HEK293 (cell line): ENCODE measurements around the gene C4orf50.

Source experiments
- CTCF ChIA-PET: fragments of 350-600 bp; formaldehyde crosslinking; extraction: SDS; loops from one replicate; lab custom pipeline; 2021; ENCODE audit warnings: antibody characterized with exemption; lab: Yijun Ruan, JAX
- POLR2A ChIA-PET: fragments of 300-600 bp; formaldehyde crosslinking; extraction: SDS; loops from one replicate; lab custom pipeline; 2020; ENCODE audit warnings: antibody characterized with exemption, inconsistent platforms; lab: Yijun Ruan, JAX
- H3K27ac ChIP-seq: fragments of 200-500 bp; sonication (Bioruptor generic); 2 replicates; pipeline ENCODE4 v1.5.1; 2014; ENCODE audit warnings: low read depth, low read length, control low read depth, inconsistent platforms; ENCODE audit errors: extremely low read depth
- H3K36me3 ChIP-seq, 2 experiments: fragments of 200-500 bp in 1 of 2; sonication (Bioruptor generic) in 1 of 2; 1 replicate in 1 of 2; 2 replicates in 1 of 2; pipeline ENCODE4 v1.5.1; 2014 to 2017; ENCODE audit warnings: inconsistent platforms in 2 of 2, low read length in 2 of 2; ENCODE audit not compliant: control insufficient read depth in 2 of 2, insufficient read depth in 1 of 2
- H3K4me1 ChIP-seq: fragments of 200-500 bp; sonication (Bioruptor generic); 2 replicates; pipeline ENCODE4 v1.5.1; 2014; ENCODE audit warnings: mild to moderate bottlenecking, low read length, inconsistent platforms; ENCODE audit not compliant: control insufficient read depth, insufficient read depth
- H3K4me3 ChIP-seq: 2 replicates; pipeline ENCODE4 v1.5.1; 2011; ENCODE audit warnings: low read depth, mild to moderate bottlenecking, control low read depth, low read length, moderate library complexity
- H3K9me3 ChIP-seq: fragments of 200-500 bp; sonication (Bioruptor generic); 2 replicates; pipeline ENCODE4 v1.5.1; 2014; ENCODE audit warnings: low read depth, low read length, inconsistent platforms; ENCODE audit not compliant: control insufficient read depth, insufficient read depth
- HOXA7 ChIP-seq: sonication (generic); formaldehyde crosslinking; IDR thresholded peaks from 2 replicates; pipeline ENCODE4 v1.8.1; 2022; ENCODE audit warnings: missing genetic modification reagents, borderline replicate concordance
- KLF17 ChIP-seq: fragments of 450-650 bp; formaldehyde crosslinking; IDR thresholded peaks from 2 replicates; pipeline ENCODE4 v1.5.1; 2016; ENCODE audit warnings: missing biosample characterization, missing genetic modification characterization
- MEIS1 ChIP-seq: sonication (generic); formaldehyde crosslinking; IDR thresholded peaks from 2 replicates; pipeline ENCODE4 v1.8.1; 2022; ENCODE audit warnings: missing genetic modification reagents, mild to moderate bottlenecking, borderline replicate concordance
- PRDM6 ChIP-seq: fragments of 450-650 bp; formaldehyde crosslinking; IDR thresholded peaks from 2 replicates; pipeline ENCODE4 v1.5.1; 2017; ENCODE audit warnings: missing biosample characterization, missing genetic modification characterization
- SALL2 ChIP-seq: fragments of 450-650 bp; formaldehyde crosslinking; IDR thresholded peaks from 2 replicates; pipeline ENCODE4 v1.5.0; 2017; ENCODE audit warnings: missing biosample characterization, mild to moderate bottlenecking, missing genetic modification characterization, borderline replicate concordance
- SCRT1 ChIP-seq: fragments of 450-650 bp; formaldehyde crosslinking; IDR thresholded peaks from 2 replicates; pipeline ENCODE4 v1.5.1; 2016; ENCODE audit warnings: missing biosample characterization, missing genetic modification characterization, borderline replicate concordance
- WT1 ChIP-seq: fragments of 450-650 bp; formaldehyde crosslinking; IDR thresholded peaks from 2 replicates; pipeline ENCODE4 v1.5.1; 2016; ENCODE audit warnings: missing biosample characterization, missing genetic modification characterization
- ZBTB17 ChIP-seq: fragments of 450-650 bp; formaldehyde crosslinking; IDR thresholded peaks from 2 replicates; pipeline ENCODE4 v1.5.1; 2016; ENCODE audit warnings: missing biosample characterization, missing genetic modification characterization
- ZFP37 ChIP-seq: fragments of 450-650 bp; formaldehyde crosslinking; IDR thresholded peaks from 2 replicates; pipeline ENCODE4 v1.5.1; 2016; ENCODE audit warnings: missing biosample characterization, missing genetic modification characterization
- ZFP41 ChIP-seq: fragments of 450-650 bp; formaldehyde crosslinking; IDR thresholded peaks from 2 replicates; pipeline ENCODE4 v1.5.1; 2016; ENCODE audit warnings: missing biosample characterization, missing genetic modification characterization, borderline replicate concordance
- ZNF223 ChIP-seq: fragments of 450-650 bp; formaldehyde crosslinking; IDR thresholded peaks from 2 replicates; pipeline ENCODE4 v1.5.1; 2016; ENCODE audit warnings: missing biosample characterization, missing genetic modification characterization
- ZNF274 ChIP-seq, 2 experiments: fragments of 200-500 bp in 1 of 2; fragments of 450-650 bp in 1 of 2; sonication (Bioruptor generic) in 1 of 2; formaldehyde crosslinking in 1 of 2; IDR thresholded peaks; 2 replicates each; pipeline versions ENCODE4 v1.5.1 to v1.6.1; 2014 to 2016; ENCODE audit warnings: borderline replicate concordance in 1 of 2, inconsistent platforms in 1 of 2, low read length in 1 of 2, missing biosample characterization in 1 of 2, missing genetic modification characterization in 1 of 2
- ZNF292 ChIP-seq: fragments of 450-650 bp; formaldehyde crosslinking; IDR thresholded peaks from 2 replicates; pipeline ENCODE4 v1.5.1; 2016; ENCODE audit warnings: low read depth, missing biosample characterization, missing genetic modification characterization, borderline replicate concordance
- ZNF302 ChIP-seq: fragments of 450-650 bp; formaldehyde crosslinking; IDR thresholded peaks from 2 replicates; pipeline ENCODE4 v1.5.1; 2016; ENCODE audit warnings: missing biosample characterization, missing genetic modification characterization, low read depth
- ZNF354C ChIP-seq: fragments of 450-650 bp; formaldehyde crosslinking; IDR thresholded peaks from 2 replicates; pipeline ENCODE4 v1.5.1; 2016; ENCODE audit warnings: missing biosample characterization, missing genetic modification characterization, low read depth, borderline replicate concordance
- ZNF362 ChIP-seq: fragments of 450-650 bp; formaldehyde crosslinking; IDR thresholded peaks from 2 replicates; pipeline ENCODE4 v1.5.1; 2016; ENCODE audit warnings: missing biosample characterization, missing genetic modification characterization
- ZNF366 ChIP-seq: fragments of 450-650 bp; formaldehyde crosslinking; conservative IDR thresholded peaks from 2 replicates; pipeline ENCODE4 v1.5.1; 2016; ENCODE audit warnings: missing biosample characterization, missing genetic modification characterization
- ZNF37A ChIP-seq: fragments of 450-650 bp; IDR thresholded peaks from 2 replicates; pipeline ENCODE4 v1.5.1; 2018; ENCODE audit warnings: missing biosample characterization, missing genetic modification characterization
- ZNF394 ChIP-seq: fragments of 450-650 bp; formaldehyde crosslinking; IDR thresholded peaks from 2 replicates; pipeline ENCODE4 v1.5.1; 2016; ENCODE audit warnings: missing biosample characterization, missing genetic modification characterization, mild to moderate bottlenecking, moderate library complexity, borderline replicate concordance
- ZNF426 ChIP-seq: fragments of 450-650 bp; formaldehyde crosslinking; IDR thresholded peaks from 2 replicates; pipeline ENCODE4 v1.5.1; 2017; ENCODE audit warnings: missing biosample characterization, missing genetic modification characterization, mild to moderate bottlenecking, inconsistent platforms, moderate library complexity
- ZNF521 ChIP-seq: fragments of 450-650 bp; formaldehyde crosslinking; IDR thresholded peaks from 2 replicates; pipeline ENCODE4 v1.5.1; 2017; ENCODE audit warnings: missing biosample characterization, mild to moderate bottlenecking, missing genetic modification characterization
- ZNF548 ChIP-seq: fragments of 450-650 bp; formaldehyde crosslinking; IDR thresholded peaks from 2 replicates; pipeline ENCODE4 v1.5.1; 2016; ENCODE audit warnings: missing biosample characterization, missing genetic modification characterization
- ZNF596 ChIP-seq: fragments of 450-650 bp; IDR thresholded peaks from 2 replicates; pipeline ENCODE4 v1.5.0; 2018; ENCODE audit warnings: missing biosample characterization, mild to moderate bottlenecking, missing genetic modification characterization, moderate library complexity
- ZNF658 ChIP-seq: fragments of 450-650 bp; formaldehyde crosslinking; IDR thresholded peaks from 2 replicates; pipeline ENCODE4; 2016; ENCODE audit warnings: missing biosample characterization, missing genetic modification characterization
- ZNF660 ChIP-seq: fragments of 450-650 bp; IDR thresholded peaks from 2 replicates; pipeline ENCODE4 v1.5.1; 2018; ENCODE audit warnings: missing biosample characterization, mild to moderate bottlenecking, missing genetic modification characterization
- ZNF747 ChIP-seq: fragments of 450-650 bp; formaldehyde crosslinking; IDR thresholded peaks from 2 replicates; pipeline ENCODE4 v1.5.1; 2016; ENCODE audit warnings: missing biosample characterization, missing genetic modification characterization
- ZXDB ChIP-seq: fragments of 450-650 bp; formaldehyde crosslinking; IDR thresholded peaks from 2 replicates; pipeline ENCODE4 v1.5.1; 2016; ENCODE audit warnings: missing biosample characterization, missing genetic modification characterization

C4orf50 gene

GRCh38 chr4:5973486-5974220 is 44.6 kb downstream of the C4orf50 start:
- TF ChIP-seq ZNF394 (no peak), ZNF596 (tag by site-specific recombination) (no peak), ZNF274 (IDR thresholded peaks at IDR 0.05; ENCODE audit: low read length) (no peak), ZNF274 (tag by site-specific recombination; IDR thresholded peaks at IDR 0.05; ENCODE audit: borderline replicate concordance) (no peak), ZNF302 (tag by site-specific recombination) (no peak), ZBTB17 (no peak), ZNF660 (no peak), ZNF426 (tag by site-specific recombination) (no peak), SCRT1 (no peak), ZNF223 (tag by site-specific recombination) (no peak), MEIS1 (CRISPR knock-in tag) (no peak)
- Histone ChIP-seq H3K4me3 (no peak overlapping the region), H3K36me3 (no peaks in the 10 kb centered on the region), H3K27ac (no peak overlapping the region), H3K9me3 (no peaks in the 10 kb centered on the region), H3K4me1 (no peaks in the 10 kb centered on the region)
- ChIA-PET CTCF (interaction anchor here (0.6 kb wide), 1 partner anchor 306 kb away, joined by 4 read pairs; no protein-coding TSS in a partner anchor), POLR2A (no interaction called here)

- CTCF ChIA-PET, result no interaction called here
- POLR2A ChIA-PET, result no interaction called here
- no peaks in the 10 kb centered on the region for H3K4me1 ChIP-seq
- H3K9me3 ChIP-seq, result no peaks in the 10 kb centered on the region
- no peaks in the 10 kb centered on the region for H3K36me3 ChIP-seq
- TF ChIP-seq KLF17 (no peak), ZNF548 (no peak), HOXA7 (CRISPR knock-in tag) (no peak), ZNF292 (tag by site-specific recombination) (no peak), ZNF37A (no peak), ZNF521 (tag by site-specific recombination) (no peak), ZNF362 (no peak), ZXDB (tag by site-specific recombination) (no peak), SALL2 (tag by site-specific recombination) (no peak), ZNF660 (no peak), ZNF354C (no peak), ZFP37 (tag by site-specific recombination) (no peak), ZNF302 (tag by site-specific recombination) (no peak), ZNF658 (no peak), WT1 (tag by site-specific recombination) (no peak), ZNF366 (no peak), PRDM6 (tag by site-specific recombination) (no peak), ZFP41 (tag by site-specific recombination) (no peak), ZNF747 (no peak)
- no peak overlapping the region for H3K4me3 ChIP-seq
- H3K27ac ChIP-seq, result no peak overlapping the region
Measured at GRCh38 chr4:5973033-5973432, 45.2 kb downstream of the C4orf50 start.
